SK-N-SH (cell line): ENCODE results near the gene ISYNA1. TPM values are rescaled to one million over a fixed set of nuclear protein-coding genes. Genes with fewer than 3 reads are reported as not detected.

Experiments used
- CTCF ChIA-PET: fragments of 300-600, 350-600 bp; formaldehyde crosslinking; extraction: SDS; loops from one replicate; lab custom pipeline; 2021; lab: Yijun Ruan, JAX
- POLR2A ChIA-PET: fragments of 350-600 bp; sonication (Branson Sonifier 250); formaldehyde crosslinking; extraction: SDS; loops from one replicate; lab custom pipeline; 2020; ENCODE audit warnings: antibody characterized with exemption, inconsistent platforms; lab: Yijun Ruan, JAX
- DNase-seq: peaks from one replicate; pipeline ENCODE4 v3.0.0; 2012
- H2AFZ ChIP-seq: fragments of 200-600 bp; sonication (generic); 2 replicates; pipeline ENCODE4 v1.8.1; 2016; ENCODE audit warnings: antibody characterized with exemption, mild to moderate bottlenecking, low read depth
- H3F3A ChIP-seq: fragments of 200-600 bp; sonication (generic); replicated peaks from 2 replicates; pipeline ENCODE3; 2016; ENCODE audit warnings: antibody characterized with exemption, mild to moderate bottlenecking; ENCODE audit not compliant: insufficient read depth
- H3K27ac ChIP-seq, 2 experiments: fragments of 200-500 bp in 1 of 2; fragments of 200-600 bp in 1 of 2; sonication (Bioruptor generic) in 1 of 2; sonication (generic), shearing (Covaris generic) in 1 of 2; 2 replicates each; pipeline versions ENCODE4 v1.5.1 to v1.6.1; 2014 to 2016; ENCODE audit warnings: low read depth in 2 of 2, inconsistent platforms in 1 of 2, low read length in 1 of 2, mild to moderate bottlenecking in 1 of 2, mixed read lengths in 1 of 2
- H3K27me3 ChIP-seq: fragments of 200-600 bp; sonication (generic), shearing (Covaris generic); 2 replicates; pipeline ENCODE4 v1.6.1; 2016; ENCODE audit warnings: mixed run types; ENCODE audit not compliant: insufficient read depth
- H3K36me3 ChIP-seq, 2 experiments: fragments of 200-500 bp in 1 of 2; fragments of 200-600 bp in 1 of 2; sonication (Bioruptor generic) in 1 of 2; sonication (generic) in 1 of 2; replicated peaks in 1 of 2; 2 replicates each; pipeline versions ENCODE3 to v1.5.1; 2014 to 2016; ENCODE audit warnings: low read length in 1 of 2, mild to moderate bottlenecking in 1 of 2; ENCODE audit not compliant: insufficient read depth in 2 of 2, control insufficient read depth in 1 of 2
- H3K4me1 ChIP-seq, 2 experiments: fragments of 200-500 bp in 1 of 2; fragments of 200-600 bp in 1 of 2; sonication (Bioruptor generic) in 1 of 2; sonication (generic), shearing (Covaris generic) in 1 of 2; 2 replicates each; pipeline versions ENCODE4 v1.5.1 to v1.6.1; 2014 to 2016; ENCODE audit warnings: low read depth in 1 of 2, low read length in 1 of 2, mixed run types in 1 of 2; ENCODE audit not compliant: insufficient read depth in 2 of 2, control insufficient read depth in 1 of 2
- H3K4me2 ChIP-seq: fragments of 200-600 bp; sonication (generic), shearing (Covaris generic); 2 replicates; pipeline ENCODE4 v1.6.1; 2017; ENCODE audit warnings: mixed run types
- H3K4me3 ChIP-seq, 2 experiments: fragments of 200-500 bp in 1 of 2; fragments of 200-600 bp in 1 of 2; sonication (Bioruptor generic) in 1 of 2; sonication (generic), shearing (Covaris generic) in 1 of 2; 2 replicates each; pipeline versions ENCODE4 v1.5.1 to v1.8.1; 2014 to 2016; ENCODE audit warnings: low read depth in 2 of 2, inconsistent platforms in 1 of 2, low read length in 1 of 2, mild to moderate bottlenecking in 1 of 2, mixed read lengths in 1 of 2, moderate library complexity in 1 of 2
- H3K79me2 ChIP-seq: fragments of 200-600 bp; sonication (generic); 2 replicates; pipeline ENCODE4 v1.8.1; 2017; ENCODE audit warnings: mild to moderate bottlenecking; ENCODE audit not compliant: insufficient read depth
- H3K9ac ChIP-seq: fragments of 200-600 bp; sonication (generic); 2 replicates; pipeline ENCODE4 v1.6.1; 2017; ENCODE audit warnings: mixed run types
- H3K9me2 ChIP-seq: fragments of 200-600 bp; sonication (generic); 2 replicates; pipeline ENCODE4 v1.6.1; 2017; ENCODE audit warnings: mixed run types
- H3K9me3 ChIP-seq: fragments of 200-600 bp; sonication (generic); 2 replicates; pipeline ENCODE4 v1.6.1; 2017; ENCODE audit warnings: mixed run types, mild to moderate bottlenecking, moderate library complexity
- H4K20me1 ChIP-seq: fragments of 200-600 bp; sonication (generic); 2 replicates; pipeline ENCODE4 v1.6.1; 2017; ENCODE audit warnings: mild to moderate bottlenecking, mixed run types; ENCODE audit not compliant: insufficient read depth
- CHD2 ChIP-seq: fragments of 150-350 bp; IDR thresholded peaks from 2 replicates; pipeline ENCODE4 v1.6.1; 2018; ENCODE audit warnings: low read length; ENCODE audit not compliant: partially characterized antibody
- CTCF ChIP-seq: fragments of 200-600 bp; sonication (generic); IDR thresholded peaks from 2 replicates; pipeline ENCODE4 v1.6.1; 2017; ENCODE audit warnings: antibody characterized with exemption, mild to moderate bottlenecking, moderate library complexity
- ELF1 ChIP-seq: IDR thresholded peaks from 2 replicates; pipeline ENCODE4 v1.4.0; 2012
- EP300 ChIP-seq, 2 experiments: IDR thresholded peaks; 2 replicates each; pipeline versions ENCODE4 v1.4.0 to v1.6.1; 2012; ENCODE audit warnings: borderline replicate concordance in 1 of 2, low read depth in 1 of 2, low read length in 1 of 2
- FOXJ3 ChIP-seq: sonication (generic); formaldehyde crosslinking; IDR thresholded peaks from 2 replicates; pipeline ENCODE4 v1.5.1; 2020; ENCODE audit warnings: mild to moderate bottlenecking, missing genetic modification reagents
- FOXM1 ChIP-seq: IDR thresholded peaks from 2 replicates; pipeline ENCODE4 v1.4.0; 2012; ENCODE audit warnings: low read depth, mild to moderate bottlenecking
- GABPA ChIP-seq: IDR thresholded peaks from 2 replicates; pipeline ENCODE4 v1.4.0; 2012; ENCODE audit warnings: low read depth, mild to moderate bottlenecking
- IRF3 ChIP-seq: fragments of 150-350 bp; IDR thresholded peaks from 2 replicates; pipeline ENCODE4 v1.6.1; 2016; ENCODE audit warnings: mild to moderate bottlenecking, low read depth, low read length
- MEF2A ChIP-seq: IDR thresholded peaks from 2 replicates; pipeline ENCODE4 v1.4.0; 2012; ENCODE audit warnings: low read depth, borderline replicate concordance
- MXI1 ChIP-seq: IDR thresholded peaks from 2 replicates; pipeline ENCODE4 v1.6.1; 2012; ENCODE audit warnings: mild to moderate bottlenecking, low read depth, low read length, improper control_type of control experiment
- NFIC ChIP-seq: IDR thresholded peaks from 2 replicates; pipeline ENCODE4 v1.4.0; 2012; ENCODE audit warnings: borderline replicate concordance
- NRF1 ChIP-seq: IDR thresholded peaks from 2 replicates; pipeline ENCODE4 v1.6.1; 2012; ENCODE audit warnings: low read depth, mild to moderate bottlenecking, low read length
- RAD21 ChIP-seq: IDR thresholded peaks from 2 replicates; pipeline ENCODE4 v1.6.1; 2012; ENCODE audit warnings: mild to moderate bottlenecking, low read length
- RCOR1 ChIP-seq: fragments of 150-350 bp; IDR thresholded peaks from 2 replicates; pipeline ENCODE4 v1.6.1; 2017; ENCODE audit warnings: antibody characterized with exemption, low read length
- REST ChIP-seq: IDR thresholded peaks from 2 replicates; pipeline ENCODE4 v1.6.1; 2012; ENCODE audit warnings: mild to moderate bottlenecking, low read depth, low read length, moderate library complexity
- TAF1 ChIP-seq: IDR thresholded peaks from 2 replicates; pipeline ENCODE4 v1.6.1; 2012; ENCODE audit warnings: low read depth, mild to moderate bottlenecking, low read length, moderate library complexity, borderline replicate concordance
- TCF12 ChIP-seq: IDR thresholded peaks from 2 replicates; pipeline ENCODE4 v1.4.0; 2012
- TEAD4 ChIP-seq: IDR thresholded peaks from 2 replicates; pipeline ENCODE4 v1.4.0; 2012; ENCODE audit warnings: mild to moderate bottlenecking, borderline replicate concordance; ENCODE audit not compliant: insufficient read depth
- USF2 ChIP-seq: fragments of 150-350 bp; IDR thresholded peaks from 2 replicates; pipeline ENCODE4 v1.6.1; 2017; ENCODE audit warnings: antibody characterized with exemption, low read length, low read depth, borderline replicate concordance
- YY1 ChIP-seq: IDR thresholded peaks from 2 replicates; pipeline ENCODE4 v1.4.0; 2012; ENCODE audit warnings: low read depth, mild to moderate bottlenecking
- WGBS: methylation state at CpG from one replicate; pipeline ENCODE4 v1.1.6; 2017; ENCODE audit warnings: low lambda C conversion rate; 5-methylcytosine and 5-hydroxymethylcytosine counted together
- polyA plus RNA-seq, 3 experiments: library from polyadenylated mRNA; depleted of rRNA; stranded (reverse); fragments of >200 nt; gene quantifications; 2 replicates each; pipeline ENCODE4 v1.2.3, GENCODE V29; 2012

The ISYNA1 gene
- polyA plus RNA-seq, 1 of the 3 experiments (the other 2 are of a cell fraction), result 48.0 TPM

GRCh38 chr19:18396471-18397241, 41.3 kb downstream of the ISYNA1 start:
- H3F3A ChIP-seq, result peaks cover 3% of the 10 kb centered on the region
- H3K79me2 ChIP-seq, result no peaks in the 10 kb centered on the region
- H2AFZ ChIP-seq, result no peak overlapping the region
- no peaks in the 10 kb centered on the region for H3K36me3 ChIP-seq
- no peaks in the 10 kb centered on the region for H4K20me1 ChIP-seq
- H3K9me3 ChIP-seq, result no peaks in the 10 kb centered on the region
- H3K27me3 ChIP-seq, result no peaks in the 10 kb centered on the region
- DNase-seq, result no peak
- TF ChIP-seq IRF3 (no peak), TEAD4 (no peak), FOXJ3 (CRISPR knock-in tag) (no peak), EP300 (IDR thresholded peaks at IDR 0.05; ENCODE audit: borderline replicate concordance in 1 of 2, low read depth in 1 of 2, low read length in 1 of 2) (no peak), GABPA (no peak), MXI1 (no peak), ELF1 (no peak), RAD21 (no peak), YY1 (no peak), NFIC (no peak), TCF12 (no peak), NRF1 (no peak), CTCF (no peak), CHD2 (no peak), REST (no peak), USF2 (no peak), MEF2A (no peak), TAF1 (no peak), FOXM1 (no peak), RCOR1 (no peak)
- no peak overlapping the region for H3K27ac ChIP-seq
- H3K4me2 ChIP-seq, result no peak overlapping the region
- H3K9ac ChIP-seq, result no peak overlapping the region
- H3K4me1 ChIP-seq, result no peaks in the 10 kb centered on the region; a peak in 1 of 4 replicates
- no peak overlapping the region for H3K4me3 ChIP-seq
- CTCF ChIA-PET, result interaction anchor here (0.7 to 3.9 kb wide), 4 partner anchors 9 to 47 kb away, joined by 3 to 17 read pairs (median 6); no protein-coding TSS in a partner anchor
- 75% methylated on average over 16 of the region's 37 CpGs for WGBS
- POLR2A ChIA-PET, result no interaction called here
- no peaks in the 10 kb centered on the region for H3K9me2 ChIP-seq
